Vagina (tissue), 2 donors: ENCODE results near the gene C6orf47.

ENCODE experiments used
- POLR2A ChIP-seq, 2 donors: fragments of 450-650 bp; IDR thresholded peaks; one replicate each; pipeline ENCODE4 v1.6.1; 2017; ENCODE audit warnings: antibody characterized with exemption in 2 of 2, mild to moderate bottlenecking in 2 of 2, moderate library complexity in 2 of 2
- POLR2AphosphoS5 ChIP-seq, 2 donors: sonication (generic); formaldehyde crosslinking; IDR thresholded peaks; one replicate each; pipeline ENCODE4 v1.9.0; 2017; ENCODE audit warnings: antibody characterized with exemption in 2 of 2, mild to moderate bottlenecking in 2 of 2, low read depth in 1 of 2; ENCODE audit not compliant: insufficient read depth in 1 of 2

DNA sequence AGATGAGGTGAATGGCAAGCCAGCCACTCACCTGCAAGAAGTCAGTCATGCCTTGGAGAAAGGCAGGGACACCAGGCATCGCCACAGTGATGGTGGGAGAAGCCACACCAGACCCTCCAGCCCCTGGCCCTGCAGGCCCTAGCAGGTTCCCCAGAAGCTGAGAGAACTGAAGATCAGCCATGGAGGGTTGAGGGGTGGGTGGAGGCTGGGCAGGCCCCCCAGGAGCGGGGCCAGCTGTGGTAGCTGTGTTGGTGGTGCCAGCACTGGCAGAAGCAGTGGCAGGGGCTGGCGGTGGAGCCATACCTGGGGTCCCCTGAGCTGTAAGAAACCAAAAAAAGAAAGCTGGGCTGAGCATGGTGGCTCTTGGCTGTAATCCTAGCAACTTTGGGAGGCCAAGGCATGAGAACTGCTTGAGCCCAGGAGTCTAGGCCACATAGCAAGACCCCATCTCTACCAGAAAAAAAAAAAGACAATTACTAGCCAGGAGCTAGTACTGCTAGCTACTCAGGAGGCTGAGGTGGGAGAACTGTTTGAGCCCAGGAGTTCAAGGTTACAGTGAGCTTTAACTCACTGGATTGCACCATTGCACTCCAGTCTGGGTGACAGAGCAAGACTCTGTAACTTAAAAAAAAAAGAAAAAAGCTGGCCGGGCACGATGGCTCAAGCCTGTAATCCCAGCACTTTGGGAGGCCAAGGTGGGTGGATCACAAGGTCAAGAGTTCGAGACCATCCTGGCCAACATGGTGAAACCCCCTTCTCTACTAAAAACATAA lies 17.6 kb downstream of the C6orf47 start:
- TF ChIP-seq POLR2AphosphoS5 (IDR thresholded peaks at IDR 0.05; ENCODE audit: insufficient read depth in 1 of 2, low read depth in 1 of 2) (no peak), POLR2A (IDR thresholded peaks at IDR 0.05) (no peak)
